ENCODE results near the gene FOXD2. TPM values are rescaled to one million over a fixed set of nuclear protein-coding genes. Genes with fewer than 3 reads are reported as not detected.

FOXD2 gene
- total RNA-seq, 1 donor from 2014 or later, result 0.35 TPM

DNA sequence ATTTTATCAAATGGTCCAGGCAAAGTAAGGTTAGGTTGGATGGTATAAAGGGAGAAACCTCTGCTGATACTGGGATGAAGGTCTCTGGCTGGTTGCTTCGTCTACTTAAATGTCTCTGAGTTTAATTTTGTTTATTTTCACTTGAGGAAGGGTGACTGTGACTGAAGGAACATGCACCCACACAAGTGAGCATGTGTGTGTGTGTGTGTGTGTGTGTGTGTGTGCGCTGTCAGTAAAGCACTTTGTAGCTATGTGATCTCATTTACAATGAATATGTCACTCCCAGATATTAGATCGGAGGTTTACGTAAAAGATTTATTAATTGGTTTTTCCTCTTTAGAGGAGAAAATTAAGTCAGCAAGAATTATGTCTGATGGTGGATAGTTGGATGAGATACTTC, 4.4 kb downstream of the FOXD2 start:
- Histone ChIP-seq H3K4me3 (no peak overlapping the region), H3K27me3 (peaks cover 84% of the 10 kb centered on the region), H3K36me3 (no peaks in the 10 kb centered on the region), H3K9me3 (no peaks in the 10 kb centered on the region), H3K4me1 (peaks cover 14% of the 10 kb centered on the region), H3K27ac (no peak overlapping the region)
- DNase-seq (no peak), ATAC-seq (no peak)
- intact Hi-C loops (cut with DNase I), result no loop called here
- TF ChIP-seq, protein P1, sequence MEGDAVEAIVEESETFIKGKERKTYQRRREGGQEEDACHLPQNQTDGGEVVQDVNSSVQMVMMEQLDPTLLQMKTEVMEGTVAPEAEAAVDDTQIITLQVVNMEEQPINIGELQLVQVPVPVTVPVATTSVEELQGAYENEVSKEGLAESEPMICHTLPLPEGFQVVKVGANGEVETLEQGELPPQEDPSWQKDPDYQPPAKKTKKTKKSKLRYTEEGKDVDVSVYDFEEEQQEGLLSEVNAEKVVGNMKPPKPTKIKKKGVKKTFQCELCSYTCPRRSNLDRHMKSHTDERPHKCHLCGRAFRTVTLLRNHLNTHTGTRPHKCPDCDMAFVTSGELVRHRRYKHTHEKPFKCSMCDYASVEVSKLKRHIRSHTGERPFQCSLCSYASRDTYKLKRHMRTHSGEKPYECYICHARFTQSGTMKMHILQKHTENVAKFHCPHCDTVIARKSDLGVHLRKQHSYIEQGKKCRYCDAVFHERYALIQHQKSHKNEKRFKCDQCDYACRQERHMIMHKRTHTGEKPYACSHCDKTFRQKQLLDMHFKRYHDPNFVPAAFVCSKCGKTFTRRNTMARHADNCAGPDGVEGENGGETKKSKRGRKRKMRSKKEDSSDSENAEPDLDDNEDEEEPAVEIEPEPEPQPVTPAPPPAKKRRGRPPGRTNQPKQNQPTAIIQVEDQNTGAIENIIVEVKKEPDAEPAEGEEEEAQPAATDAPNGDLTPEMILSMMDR (IDR thresholded peaks at IDR 0.05), result no peak

GRCh38 chr1:47442842-47443529, 5.1 kb downstream of the FOXD2 start:
- no peak for DNase-seq
- no peaks in the 10 kb centered on the region for H3K36me3 ChIP-seq
- H3K4me1 ChIP-seq, result peaks cover 14% of the 10 kb centered on the region
- TF ChIP-seq, protein P1 (IDR thresholded peaks at IDR 0.05), result no peak
- H3K9me3 ChIP-seq, result no peaks in the 10 kb centered on the region
- intact Hi-C loops (cut with DNase I), result no loop called here
- no peak overlapping the region for H3K4me3 ChIP-seq
- no peak overlapping the region for H3K27ac ChIP-seq
- H3K27me3 ChIP-seq, result peaks cover 91% of the 10 kb centered on the region
- ATAC-seq, result no peak

DNA sequence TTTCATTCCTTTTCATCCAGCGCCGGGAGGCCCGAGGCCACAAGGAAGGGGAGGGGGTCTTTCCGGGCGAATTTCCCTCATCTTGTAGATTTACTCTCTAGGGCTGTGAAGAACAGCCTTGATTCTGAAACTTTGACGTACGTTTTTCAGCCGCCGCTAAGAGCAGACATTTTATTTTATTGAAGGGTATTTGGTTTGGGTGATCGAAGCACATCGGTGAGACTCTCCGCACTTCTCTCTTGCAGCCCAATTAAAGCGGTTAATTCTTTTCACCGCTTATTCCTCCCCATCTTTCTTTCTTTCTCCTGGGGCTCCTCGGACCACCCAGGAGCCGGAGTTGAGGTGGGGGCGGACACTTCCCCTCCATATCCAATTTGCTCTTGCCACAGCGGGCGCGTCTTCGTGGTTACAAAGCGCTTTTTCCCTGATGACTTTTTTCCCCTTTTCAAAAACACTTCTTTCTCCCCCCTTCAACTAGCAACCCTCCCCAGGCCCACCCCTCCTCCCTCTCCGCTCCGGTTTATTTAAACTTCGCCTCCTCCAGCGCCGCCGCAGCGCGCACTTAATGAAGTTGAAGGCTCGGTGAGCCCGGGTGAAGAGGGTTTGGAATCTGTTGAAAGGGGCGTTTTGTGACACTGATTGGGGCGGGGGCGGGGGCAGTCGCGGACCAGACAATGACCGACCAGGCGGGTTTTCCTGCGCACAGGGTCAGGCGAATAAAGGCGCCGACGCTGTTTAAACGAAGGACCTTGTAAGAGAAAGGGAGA, 5.9 kb downstream of the FOXD2 start:
- peaks cover 95% of the 10 kb centered on the region for H3K27me3 ChIP-seq
- intact Hi-C loops (cut with DNase I), result no loop called here
- no peak overlapping the region for H3K4me3 ChIP-seq
- H3K9me3 ChIP-seq, result no peaks in the 10 kb centered on the region
- H3K36me3 ChIP-seq, result no peaks in the 10 kb centered on the region
- TF ChIP-seq, protein P1 (IDR thresholded peaks at IDR 0.05), result no peak
- peaks cover 14% of the 10 kb centered on the region for H3K4me1 ChIP-seq
- no peak overlapping the region for H3K27ac ChIP-seq
- DNase-seq, result no peak
- no peak for ATAC-seq

DNA sequence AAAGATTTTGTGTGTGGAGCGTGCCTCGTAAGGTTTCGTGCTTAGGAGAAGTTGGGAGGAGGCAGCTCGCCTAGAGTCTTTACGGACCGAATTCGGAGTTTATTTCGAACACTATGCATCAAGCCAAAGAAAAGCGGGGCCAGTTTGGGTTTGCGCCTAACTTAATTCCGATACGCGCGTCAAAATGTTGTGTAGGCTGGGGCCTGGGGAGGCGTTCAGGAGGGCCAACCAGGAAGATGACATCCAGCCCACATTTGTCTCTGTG, 6.4 kb downstream of the FOXD2 start:
- H3K27me3 ChIP-seq, result peaks cover 95% of the 10 kb centered on the region
- DNase-seq, result no peak
- peaks cover 14% of the 10 kb centered on the region for H3K4me1 ChIP-seq
- H3K9me3 ChIP-seq, result no peaks in the 10 kb centered on the region
- TF ChIP-seq, protein P1 (IDR thresholded peaks at IDR 0.05), result no peak
- ATAC-seq, result no peak
- intact Hi-C loops (cut with DNase I), result no loop called here
- peak overlapping the region; percentile 21 for H3K4me3 ChIP-seq
- H3K27ac ChIP-seq, result no peak overlapping the region
- H3K36me3 ChIP-seq, result no peaks in the 10 kb centered on the region

GRCh38 chr1:47444562-47445465, 7.0 kb downstream of the FOXD2 start:
- H3K27me3 ChIP-seq, result peaks cover 95% of the 10 kb centered on the region
- ATAC-seq, result peak; percentile 62
- intact Hi-C loops (cut with DNase I), result no loop called here
- H3K4me3 ChIP-seq, result peak overlapping the region; percentile 21
- peak; percentile 68 for DNase-seq
- H3K27ac ChIP-seq, result no peak overlapping the region
- TF ChIP-seq, protein P1 (IDR thresholded peaks at IDR 0.05), result no peak
- no peaks in the 10 kb centered on the region for H3K9me3 ChIP-seq
- H3K4me1 ChIP-seq, result peaks cover 16% of the 10 kb centered on the region
- H3K36me3 ChIP-seq, result no peaks in the 10 kb centered on the region

All from upper lobe of right lung (tissue), 1 donor.